HG02623 (cell line): ENCODE results near the gene TBC1D17.

ENCODE experiments used
- ATAC-seq: cut with Tn5 transposase; IDR thresholded peaks from one replicate; pipeline ENCODE4 v1.9.1; 2021; ENCODE audit warnings: moderate library complexity; ENCODE audit not compliant: unreplicated experiment

TBC1D17 gene

GRCh38 chr19:49860336-49861102 is 17.0 kb upstream of the TBC1D17 start:
- no peak for ATAC-seq

- no peak for ATAC-seq
Measured at GRCh38 chr19:49861107-49861506, 16.4 kb upstream of the TBC1D17 start.

GRCh38 chr19:49861541-49862378 is 15.7 kb upstream of the TBC1D17 start:
- ATAC-seq = no peak

- ATAC-seq = no peak
Measured at GRCh38 chr19:49862391-49863253, 14.9 kb upstream of the TBC1D17 start.

- ATAC-seq = no peak
Measured at GRCh38 chr19:49863254-49863934, 14.1 kb upstream of the TBC1D17 start.

- no peak for ATAC-seq
Measured at GRCh38 chr19:49863935-49864320, 13.6 kb upstream of the TBC1D17 start.

GRCh38 chr19:49864890-49865289 is 12.6 kb upstream of the TBC1D17 start:
- ATAC-seq = no peak

GRCh38 chr19:49866933-49867782 is 10.3 kb upstream of the TBC1D17 start, which contains the start of gene PNKP:
Gene PNKP, minus strand, starts transcription at chr19:49867576. Its CDS starts 372 bp downstream, at chr19:49867204.
- peak; percentile 29 for ATAC-seq

- ATAC-seq = no peak
Measured at GRCh38 chr19:49869009-49869483, 8.5 kb upstream of the TBC1D17 start.

- peak; percentile 69 for ATAC-seq
Measured at GRCh38 chr19:49869484-49870308, 7.8 kb upstream of the TBC1D17 start.

- ATAC-seq = no peak
Measured at GRCh38 chr19:49870309-49870901, 7.1 kb upstream of the TBC1D17 start.

GRCh38 chr19:49871349-49871985 is 6.0 kb upstream of the TBC1D17 start:
- ATAC-seq = no peak

- ATAC-seq = no peak
Measured at GRCh38 chr19:49872245-49873128, 5.0 kb upstream of the TBC1D17 start.

- ATAC-seq = no peak
Measured at GRCh38 chr19:49873129-49873521, 4.4 kb upstream of the TBC1D17 start.

GRCh38 chr19:49873834-49874233 is 3.7 kb upstream of the TBC1D17 start:
- no peak for ATAC-seq

GRCh38 chr19:49874503-49875157 is 2.9 kb upstream of the TBC1D17 start:
- ATAC-seq = no peak
